Activated naive CD8-positive, alpha-beta T cell treated with anti-CD3 and anti-CD28 coated beads, Interleukin-2, amount 50 U/mL, for 24 hours (primary cell): Measurements from ENCODE around the gene SYNPR.

Source experiments
- ATAC-seq: fragments of 150-1000 bp; cut with Tn5 transposase; one replicate; pipeline ENCODE4 v1.10.0; 2021
- DNase-seq: peaks from one replicate; pipeline ENCODE4 v3.0.0; 2021
- H3K27ac Mint-ChIP-seq: one replicate; pipeline ENCODE4 v1.8.0; 2021; ENCODE audit warnings: mild to moderate bottlenecking, mixed read lengths
- H3K27me3 Mint-ChIP-seq: one replicate; pipeline ENCODE4 v1.8.0; 2021; ENCODE audit warnings: mixed read lengths
- H3K36me3 Mint-ChIP-seq: one replicate; pipeline ENCODE4 v1.8.0; 2021; ENCODE audit warnings: low read depth, mixed read lengths
- H3K4me1 Mint-ChIP-seq: one replicate; pipeline ENCODE4 v1.8.0; 2021; ENCODE audit warnings: mixed read lengths
- H3K4me3 Mint-ChIP-seq: one replicate; pipeline ENCODE4 v1.8.0; 2021; ENCODE audit warnings: mild to moderate bottlenecking, moderate library complexity, mixed read lengths
- H3K9me3 Mint-ChIP-seq: one replicate; pipeline ENCODE4 v1.8.0; 2021; ENCODE audit warnings: mixed read lengths

SYNPR gene

DNA sequence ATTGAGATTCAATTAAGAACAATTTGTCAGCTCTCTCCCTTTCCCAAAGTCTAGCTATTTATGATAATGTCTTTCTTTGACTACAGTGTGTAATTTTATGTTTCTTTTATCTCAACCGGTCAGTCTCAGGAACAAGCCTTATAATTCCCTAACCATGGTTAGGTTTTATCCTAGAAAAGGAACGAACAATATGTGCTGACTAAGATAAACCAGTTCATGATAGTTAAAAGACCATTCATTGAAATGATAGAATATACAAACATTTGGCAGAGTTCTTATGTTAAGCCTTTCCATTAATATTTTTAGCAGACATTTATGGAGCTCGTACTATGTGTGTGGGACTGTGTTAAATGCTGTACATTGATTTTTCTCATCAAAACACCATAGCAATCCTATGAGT is 106.3 kb downstream of the SYNPR start:
- H3K27ac Mint-ChIP-seq: no peak overlapping the region
- DNase-seq: no peak
- no peak overlapping the region for H3K4me3 Mint-ChIP-seq
- ATAC-seq: no peak
- peaks cover 7% of the 10 kb centered on the region for H3K9me3 Mint-ChIP-seq
- no peaks in the 10 kb centered on the region for H3K36me3 Mint-ChIP-seq
- H3K4me1 Mint-ChIP-seq: no peaks in the 10 kb centered on the region
- H3K27me3 Mint-ChIP-seq: peaks cover 4% of the 10 kb centered on the region

DNA sequence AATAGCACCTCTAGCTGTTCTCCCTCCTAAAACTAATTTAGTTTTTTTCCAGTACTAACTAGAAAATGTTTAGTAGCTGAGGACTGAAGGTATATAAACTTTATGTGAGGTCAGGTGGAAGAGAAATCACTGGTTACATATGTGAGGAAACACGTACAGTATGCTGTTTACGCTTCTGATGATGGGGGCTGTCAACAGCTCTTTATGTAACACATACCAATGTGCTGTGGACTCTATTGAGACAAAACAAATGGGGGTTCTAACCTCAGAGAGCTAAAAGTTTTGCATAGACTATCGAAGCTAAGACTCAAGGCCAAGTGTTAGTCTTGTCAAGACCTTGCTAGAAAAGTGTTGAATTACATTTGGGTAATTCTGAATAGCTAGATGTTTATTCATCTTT is 107.5 kb downstream of the SYNPR start:
- Mint-ChIP-seq H3K9me3 (peaks cover 7% of the 10 kb centered on the region), H3K4me3 (no peak overlapping the region), H3K36me3 (no peaks in the 10 kb centered on the region), H3K27ac (no peak overlapping the region), H3K4me1 (no peaks in the 10 kb centered on the region), H3K27me3 (peaks cover 4% of the 10 kb centered on the region)
- ATAC-seq (no peak), DNase-seq (no peak)

DNA sequence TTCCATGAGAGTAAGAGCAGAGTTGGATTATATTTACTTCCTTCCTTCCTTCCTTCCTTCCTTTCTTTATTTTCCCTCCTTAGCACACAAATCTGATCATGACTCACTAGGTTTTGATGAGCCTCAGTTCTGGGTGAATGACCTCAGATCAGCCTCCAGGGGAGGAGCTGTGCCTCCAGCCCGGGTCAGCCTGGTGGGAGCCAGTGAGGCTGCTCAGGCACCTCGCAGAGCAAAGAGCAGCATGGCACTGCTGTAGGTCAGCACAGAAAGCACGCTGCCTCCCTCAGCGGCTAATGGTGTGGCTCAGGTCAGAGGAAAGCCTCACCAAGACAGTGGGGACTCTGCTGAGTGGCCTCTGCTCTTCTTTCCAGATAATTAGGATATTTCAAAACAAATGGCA is 108.5 kb downstream of the SYNPR start:
- ATAC-seq (no peak), DNase-seq (no peak)
- H3K27me3 Mint-ChIP-seq: peaks cover 4% of the 10 kb centered on the region
- no peaks in the 10 kb centered on the region for H3K4me1 Mint-ChIP-seq
- H3K36me3 Mint-ChIP-seq: no peaks in the 10 kb centered on the region
- H3K27ac Mint-ChIP-seq: no peak overlapping the region
- peaks cover 5% of the 10 kb centered on the region for H3K9me3 Mint-ChIP-seq
- no peak overlapping the region for H3K4me3 Mint-ChIP-seq

DNA sequence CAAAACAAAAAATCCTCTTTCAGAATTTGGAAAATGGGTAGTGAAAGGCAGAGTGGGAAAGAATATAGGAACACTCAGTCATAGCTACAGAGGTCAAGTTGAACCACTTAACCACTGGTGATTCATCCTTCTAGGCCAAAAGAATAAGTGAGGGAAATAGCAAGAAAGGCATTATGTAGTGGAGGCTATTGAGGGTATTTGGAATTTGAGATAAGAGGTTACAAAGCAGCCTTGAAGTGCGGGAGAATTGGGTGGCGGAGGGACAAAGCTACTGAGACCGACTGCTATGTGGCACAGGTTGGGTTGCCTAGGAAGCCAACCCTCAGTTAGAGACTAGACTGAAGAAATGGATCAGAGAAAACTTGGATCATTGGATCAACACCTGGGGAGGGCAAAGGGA is 109.5 kb downstream of the SYNPR start:
- H3K4me3 Mint-ChIP-seq: no peak overlapping the region
- H3K27me3 Mint-ChIP-seq: peaks cover 4% of the 10 kb centered on the region
- no peak for DNase-seq
- H3K9me3 Mint-ChIP-seq: no peaks in the 10 kb centered on the region
- H3K27ac Mint-ChIP-seq: no peak overlapping the region
- no peaks in the 10 kb centered on the region for H3K36me3 Mint-ChIP-seq
- H3K4me1 Mint-ChIP-seq: no peaks in the 10 kb centered on the region
- no peak for ATAC-seq

DNA sequence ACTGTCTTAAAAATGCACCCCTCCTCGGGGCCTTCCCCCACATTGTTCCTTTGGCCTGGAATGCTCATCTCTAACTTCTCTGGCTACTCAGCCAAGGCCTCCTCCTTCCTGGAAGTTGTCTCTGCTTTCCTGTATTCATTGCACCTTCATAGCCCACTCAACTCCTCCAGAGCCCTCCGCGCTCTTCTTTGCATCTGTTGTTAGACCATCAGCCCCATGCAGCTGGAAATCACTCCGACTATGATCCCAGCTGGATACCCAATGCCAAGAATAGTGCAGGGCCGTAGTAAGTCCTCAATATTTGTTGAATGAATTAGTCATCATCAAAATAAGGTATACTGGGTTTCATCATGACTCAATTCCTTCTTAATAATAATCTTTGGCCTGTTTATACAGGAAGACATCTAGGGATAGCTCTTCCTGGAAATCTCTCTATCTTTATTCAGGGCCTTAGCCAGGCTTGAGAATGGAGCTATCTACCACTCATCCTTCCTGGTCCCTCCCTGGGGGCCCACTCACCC is 112.7 kb downstream of the SYNPR start:
- no peak for DNase-seq
- Mint-ChIP-seq H3K9me3 (no peaks in the 10 kb centered on the region), H3K4me3 (no peak overlapping the region), H3K27ac (no peak overlapping the region), H3K4me1 (no peaks in the 10 kb centered on the region), H3K36me3 (no peaks in the 10 kb centered on the region), H3K27me3 (peaks cover 4% of the 10 kb centered on the region)
- ATAC-seq: no peak

DNA sequence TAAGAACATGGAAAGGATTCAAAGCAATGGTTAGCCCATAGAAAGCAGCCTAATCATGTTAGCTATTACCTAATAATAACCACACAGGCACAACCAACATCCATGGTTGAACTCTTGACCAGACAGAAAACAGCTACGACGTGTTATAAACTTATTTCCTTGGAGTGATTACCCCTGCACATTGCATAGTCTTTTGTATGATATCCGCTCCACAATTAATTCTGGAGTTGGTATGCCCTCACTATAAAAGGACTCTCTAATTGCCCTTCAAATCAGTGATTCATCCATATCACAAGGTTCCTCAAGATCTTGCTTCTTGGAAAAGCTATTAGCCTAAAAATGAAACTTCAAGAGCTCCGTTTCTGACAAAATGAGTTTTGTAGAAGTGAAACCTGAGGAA is 117.9 kb downstream of the SYNPR start:
- no peaks in the 10 kb centered on the region for H3K36me3 Mint-ChIP-seq
- no peaks in the 10 kb centered on the region for H3K4me1 Mint-ChIP-seq
- H3K4me3 Mint-ChIP-seq: no peak overlapping the region
- DNase-seq: no peak
- no peaks in the 10 kb centered on the region for H3K9me3 Mint-ChIP-seq
- H3K27me3 Mint-ChIP-seq: no peaks in the 10 kb centered on the region
- H3K27ac Mint-ChIP-seq: no peak overlapping the region
- no peak for ATAC-seq

DNA sequence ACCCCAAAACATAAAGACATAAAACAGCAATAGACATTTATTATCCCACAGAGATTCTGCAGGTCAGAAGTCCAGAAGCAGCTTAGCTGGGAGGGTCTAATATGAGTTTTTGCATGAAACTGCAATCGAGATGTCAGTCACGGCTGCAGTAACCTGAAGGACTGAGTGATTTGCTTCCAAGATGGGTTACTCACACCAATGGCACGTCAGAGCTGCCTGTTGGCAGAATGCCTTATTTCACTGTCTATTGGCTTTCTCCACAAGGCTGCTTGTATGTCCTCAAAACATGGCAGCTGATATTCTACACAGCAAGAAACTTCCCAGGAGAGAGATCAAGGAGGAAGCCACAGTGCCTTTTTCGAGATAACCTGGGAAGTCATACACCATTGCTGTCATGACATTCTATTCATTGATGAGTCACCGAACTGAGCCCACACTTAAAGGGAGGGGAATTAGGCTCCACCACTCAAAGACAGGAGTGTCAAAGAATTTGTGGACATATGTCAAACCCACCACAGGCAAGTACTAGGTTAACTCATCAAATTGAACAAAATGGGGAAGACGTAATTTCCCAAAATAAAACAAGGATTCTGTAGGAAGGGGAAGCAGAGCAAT is 122.2 kb downstream of the SYNPR start:
- DNase-seq (no peak), ATAC-seq (no peak)
- no peak overlapping the region for H3K27ac Mint-ChIP-seq
- H3K36me3 Mint-ChIP-seq: no peaks in the 10 kb centered on the region
- no peak overlapping the region for H3K4me3 Mint-ChIP-seq
- H3K27me3 Mint-ChIP-seq: no peaks in the 10 kb centered on the region
- H3K9me3 Mint-ChIP-seq: no peaks in the 10 kb centered on the region
- H3K4me1 Mint-ChIP-seq: no peaks in the 10 kb centered on the region

DNA sequence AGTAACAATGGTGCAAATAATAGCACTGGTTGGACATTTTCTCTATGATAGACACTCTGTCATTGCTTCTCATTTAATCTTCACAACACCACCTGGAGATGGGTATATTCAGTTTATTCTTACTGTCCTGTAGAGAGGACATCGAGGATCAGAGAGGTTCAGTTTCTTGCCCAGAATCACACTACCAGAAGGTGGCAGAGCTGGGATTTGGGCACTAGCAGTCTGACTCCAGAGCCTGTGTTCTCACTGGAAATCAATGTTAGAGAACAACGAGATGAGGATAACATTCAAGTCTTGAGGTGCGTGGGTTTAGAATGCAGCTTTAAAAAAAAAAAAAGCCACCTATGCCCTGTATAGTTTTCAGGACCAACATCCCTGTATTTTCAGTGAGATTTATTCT is 127.8 kb downstream of the SYNPR start:
- Mint-ChIP-seq H3K27me3 (no peaks in the 10 kb centered on the region), H3K4me3 (no peak overlapping the region), H3K27ac (no peak overlapping the region), H3K4me1 (no peaks in the 10 kb centered on the region), H3K9me3 (no peaks in the 10 kb centered on the region), H3K36me3 (no peaks in the 10 kb centered on the region)
- no peak for DNase-seq
- no peak for ATAC-seq

DNA sequence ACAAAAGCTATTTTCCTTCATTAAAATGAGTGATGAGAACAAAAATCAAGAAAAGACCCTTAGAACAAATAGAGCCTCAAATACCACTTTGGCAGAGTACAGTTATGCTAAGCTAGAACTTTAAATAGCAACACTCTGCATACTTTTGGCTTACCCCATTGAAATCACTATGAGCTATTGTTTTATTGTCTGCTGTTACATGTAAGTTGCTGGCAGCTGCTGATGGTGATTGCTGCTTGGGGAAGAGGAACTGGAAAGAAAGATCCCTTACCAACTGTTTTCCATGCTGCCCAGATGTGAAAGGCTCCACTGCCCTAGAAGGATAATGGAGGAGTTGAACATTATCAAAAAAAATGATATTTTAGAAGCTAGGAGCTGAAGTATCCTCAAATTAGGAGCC is 135.4 kb downstream of the SYNPR start:
- ATAC-seq: no peak
- no peaks in the 10 kb centered on the region for H3K4me1 Mint-ChIP-seq

DNA sequence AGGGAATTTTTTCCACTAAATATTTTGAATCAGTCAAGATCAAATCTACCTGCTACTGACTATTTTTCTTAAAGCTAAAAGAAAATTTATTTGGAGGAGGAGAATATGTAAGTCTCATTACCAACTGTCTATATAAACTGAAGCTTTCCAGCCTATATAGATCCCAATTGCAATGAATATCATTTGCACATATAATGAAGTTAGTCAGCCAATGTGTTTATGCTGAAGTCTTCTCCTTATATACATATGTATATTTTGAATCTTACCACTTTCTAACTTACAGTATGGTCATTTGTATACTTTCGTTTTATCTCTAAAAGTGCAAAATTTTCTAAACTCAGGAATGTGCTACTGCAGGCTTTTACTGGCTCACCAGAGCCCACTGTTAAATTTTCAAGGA is 136.5 kb downstream of the SYNPR start:
- Mint-ChIP-seq H3K36me3 (no peaks in the 10 kb centered on the region), H3K27me3 (no peaks in the 10 kb centered on the region), H3K27ac (no peak overlapping the region), H3K4me1 (no peaks in the 10 kb centered on the region), H3K4me3 (no peak overlapping the region), H3K9me3 (no peaks in the 10 kb centered on the region)
- no peak for DNase-seq
- ATAC-seq: no peak

More for the DNA sequence above, 135.4 kb downstream of the SYNPR start:
- no peaks in the 10 kb centered on the region for H3K36me3 Mint-ChIP-seq
- DNase-seq: no peak
- H3K4me3 Mint-ChIP-seq: no peak overlapping the region
- no peaks in the 10 kb centered on the region for H3K27me3 Mint-ChIP-seq
- H3K27ac Mint-ChIP-seq: no peak overlapping the region
- no peaks in the 10 kb centered on the region for H3K9me3 Mint-ChIP-seq

DNA sequence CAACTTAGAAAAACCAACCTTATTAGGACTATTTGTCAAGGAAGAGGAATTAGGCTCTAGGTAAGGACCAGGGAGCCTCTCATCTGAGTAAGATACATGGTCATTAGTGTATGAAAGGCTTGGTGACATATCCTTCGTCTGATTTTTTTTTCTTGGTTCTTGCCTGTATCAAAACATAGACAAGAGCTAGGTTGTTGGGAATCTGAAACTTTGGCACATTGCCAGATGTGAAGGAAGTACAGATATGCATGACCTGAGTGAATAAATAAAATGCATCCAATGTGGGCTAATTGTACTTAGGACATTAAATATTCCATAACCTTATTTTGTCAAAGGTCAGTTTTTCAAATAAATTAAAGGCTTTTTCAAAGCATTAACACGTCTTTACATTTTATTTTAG is 151.8 kb downstream of the SYNPR start:
- no peak for ATAC-seq
- no peak overlapping the region for H3K4me3 Mint-ChIP-seq

DNA sequence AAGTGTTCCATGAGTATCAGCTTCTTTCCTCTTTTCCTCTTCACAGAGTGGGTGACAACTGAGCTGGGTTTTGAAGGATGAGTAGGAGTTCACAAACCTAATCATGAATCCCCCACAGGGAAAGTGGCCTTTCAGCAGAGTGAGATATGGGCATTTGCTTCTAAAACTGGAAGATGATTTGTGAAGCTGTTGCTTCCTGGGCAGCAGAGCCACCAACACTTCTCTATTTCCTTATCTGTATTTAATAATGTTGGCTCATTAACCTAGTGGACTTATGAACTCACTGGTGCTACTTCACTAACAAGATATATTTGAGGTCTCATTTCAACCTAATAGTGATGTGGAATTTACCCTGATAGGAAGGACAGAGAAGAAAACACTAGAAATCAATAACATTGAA is 152.8 kb downstream of the SYNPR start:
- no peak overlapping the region for H3K4me3 Mint-ChIP-seq
- H3K9me3 Mint-ChIP-seq: no peaks in the 10 kb centered on the region
- no peaks in the 10 kb centered on the region for H3K4me1 Mint-ChIP-seq
- no peak for DNase-seq
- H3K27ac Mint-ChIP-seq: no peak overlapping the region
- no peak for ATAC-seq
- no peaks in the 10 kb centered on the region for H3K36me3 Mint-ChIP-seq
- H3K27me3 Mint-ChIP-seq: no peaks in the 10 kb centered on the region

More for the DNA sequence above, 151.8 kb downstream of the SYNPR start:
- H3K27me3 Mint-ChIP-seq: no peaks in the 10 kb centered on the region
- H3K4me1 Mint-ChIP-seq: no peaks in the 10 kb centered on the region
- no peak overlapping the region for H3K27ac Mint-ChIP-seq
- H3K9me3 Mint-ChIP-seq: no peaks in the 10 kb centered on the region
- no peaks in the 10 kb centered on the region for H3K36me3 Mint-ChIP-seq
- no peak for DNase-seq

DNA sequence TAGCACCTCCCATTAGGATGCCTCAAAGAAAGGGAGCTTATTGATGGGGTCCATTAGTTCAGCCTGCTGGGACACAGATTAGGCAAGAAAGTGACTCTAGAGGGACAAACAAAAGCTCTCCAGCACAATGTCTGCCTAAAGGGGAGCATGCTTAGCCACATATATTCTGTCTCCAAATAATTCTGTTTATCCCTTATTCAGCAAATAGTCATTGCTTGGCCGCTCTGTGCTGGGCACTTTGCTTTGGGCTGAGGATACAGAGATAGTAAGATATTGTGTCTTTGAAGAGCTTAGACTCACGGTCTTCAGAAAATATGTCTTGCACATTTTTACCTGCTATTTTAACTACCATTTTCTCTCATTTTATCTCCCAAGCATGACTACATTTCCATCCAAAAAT is 159.8 kb downstream of the SYNPR start:
- Mint-ChIP-seq H3K4me1 (no peaks in the 10 kb centered on the region), H3K36me3 (no peaks in the 10 kb centered on the region), H3K9me3 (no peaks in the 10 kb centered on the region), H3K27ac (no peak overlapping the region), H3K27me3 (peaks cover 5% of the 10 kb centered on the region), H3K4me3 (no peak overlapping the region)
- DNase-seq (no peak), ATAC-seq (no peak)

DNA sequence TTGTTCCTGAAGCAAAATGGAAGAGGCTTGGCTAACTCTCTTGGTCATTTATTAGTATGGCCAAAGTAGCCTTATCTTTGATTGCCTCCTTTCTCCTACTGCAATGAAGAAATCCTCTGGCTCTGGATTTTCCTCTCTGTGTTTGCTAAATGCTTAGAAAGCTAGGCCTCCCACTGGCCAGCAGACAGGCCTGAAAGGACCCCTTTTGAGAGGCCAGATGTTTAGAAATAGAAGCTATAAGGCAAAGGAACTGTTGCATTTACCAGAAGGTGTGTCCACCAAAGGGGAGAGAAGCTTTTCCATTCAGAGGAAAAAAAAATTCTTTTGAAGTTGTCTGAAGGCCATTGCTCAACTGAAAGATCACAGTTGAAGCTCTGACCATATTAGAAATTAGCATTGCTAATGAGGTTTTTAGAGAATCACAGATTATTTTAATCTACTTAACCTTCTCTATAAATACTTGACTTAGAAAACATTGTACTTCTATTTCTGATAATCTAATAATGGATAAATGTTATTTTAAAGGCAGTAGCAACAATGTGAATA is 160.8 kb downstream of the SYNPR start:
- H3K36me3 Mint-ChIP-seq: no peaks in the 10 kb centered on the region
- no peak for ATAC-seq
- H3K27me3 Mint-ChIP-seq: peaks cover 5% of the 10 kb centered on the region
- H3K4me3 Mint-ChIP-seq: no peak overlapping the region
- no peaks in the 10 kb centered on the region for H3K4me1 Mint-ChIP-seq
- H3K27ac Mint-ChIP-seq: no peak overlapping the region
- DNase-seq: no peak
- H3K9me3 Mint-ChIP-seq: no peaks in the 10 kb centered on the region

DNA sequence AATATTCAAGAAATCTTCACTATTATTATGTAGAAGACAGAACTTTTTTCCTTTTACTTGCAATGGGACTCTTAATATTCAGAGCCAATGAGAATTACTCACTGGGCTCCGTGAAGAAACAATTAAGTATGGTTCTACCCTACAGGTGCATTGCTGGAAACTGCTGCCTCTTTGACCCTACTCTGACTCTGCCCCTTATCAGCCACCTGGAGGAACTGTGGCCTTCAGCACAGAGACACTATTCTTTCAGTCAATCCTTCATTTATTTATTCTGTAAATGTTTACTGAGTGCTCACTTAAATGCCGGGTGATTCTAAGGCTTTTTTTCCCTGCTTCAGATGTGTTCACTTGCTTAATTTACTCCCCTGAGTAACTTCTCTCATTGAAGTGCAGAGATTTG is 163.2 kb downstream of the SYNPR start:
- ATAC-seq (no peak), DNase-seq (no peak)
- Mint-ChIP-seq H3K4me3 (no peak overlapping the region), H3K36me3 (no peaks in the 10 kb centered on the region), H3K27me3 (peaks cover 5% of the 10 kb centered on the region), H3K4me1 (no peaks in the 10 kb centered on the region), H3K27ac (no peak overlapping the region), H3K9me3 (no peaks in the 10 kb centered on the region)

DNA sequence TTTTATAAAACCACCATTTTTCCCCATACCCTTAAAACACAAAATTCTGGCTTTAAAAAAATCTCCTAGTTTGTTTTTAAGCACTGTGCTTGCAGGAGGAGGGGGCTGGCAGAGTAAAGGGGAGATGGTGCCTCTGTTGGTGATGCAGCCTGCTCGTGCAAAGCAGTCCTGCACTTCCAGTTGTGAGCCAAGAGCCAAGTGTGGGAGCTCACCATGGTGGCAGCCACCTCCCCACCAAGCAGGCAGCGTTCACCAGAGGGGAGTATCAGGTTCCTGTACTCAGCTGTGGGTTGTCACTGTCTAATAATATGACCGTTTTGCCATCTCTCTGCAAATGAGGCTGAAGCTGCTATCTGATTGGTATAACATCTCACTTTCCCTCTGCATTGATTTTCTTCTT is 164.8 kb downstream of the SYNPR start:
- H3K9me3 Mint-ChIP-seq: no peaks in the 10 kb centered on the region

More for the DNA sequence above, 164.8 kb downstream of the SYNPR start:
- ATAC-seq (no peak), DNase-seq (no peak)
- H3K27me3 Mint-ChIP-seq: no peaks in the 10 kb centered on the region
- H3K4me1 Mint-ChIP-seq: no peaks in the 10 kb centered on the region
- no peaks in the 10 kb centered on the region for H3K36me3 Mint-ChIP-seq
- no peak overlapping the region for H3K27ac Mint-ChIP-seq
- no peak overlapping the region for H3K4me3 Mint-ChIP-seq
